Measurements from ENCODE around the gene FLT3LG.
A peak's percentile ranks its signal among the peaks of the same experiment; 100 is the strongest.

FLT3LG gene

GRCh38 chr19:49432141-49433073 lies 41.6 kb upstream of the FLT3LG start:
- H3K4me3 ChIP-seq (ENCODE audit: low read length) = peak overlapping the region; percentile 45; the same call in 1 of the 2 replicates

GRCh38 chr19:49433240-49433901 lies 40.6 kb upstream of the FLT3LG start:
- H3K4me3 ChIP-seq (ENCODE audit: low read length) = no peak overlapping the region
- H3K27ac ChIP-seq (ENCODE audit: low read length) = no peak overlapping the region
- no peak for DNase-seq (ENCODE audit: low read depth, low spot score)
- no peaks in the 10 kb centered on the region for H3K36me3 ChIP-seq (ENCODE audit: control insufficient read depth, insufficient read depth, low read length)
- H3K27me3 ChIP-seq (ENCODE audit: control insufficient read depth, insufficient read depth, low read length) = peaks cover 11% of the 10 kb centered on the region; the same call in 1 of the 2 replicates
- no CpG with 5 or more reads among the region's 31 CpGs for WGBS (ENCODE audit: insufficient coverage, insufficient read length)
- peaks cover 13% of the 10 kb centered on the region; the same call in 1 of the 2 replicates for H3K4me1 ChIP-seq (ENCODE audit: control insufficient read depth, insufficient read depth, low read length)
- H3K9me3 ChIP-seq (ENCODE audit: control insufficient read depth, insufficient read depth, low read length) = no peaks in the 10 kb centered on the region

More at GRCh38 chr19:49432141-49433073, 41.6 kb upstream of the FLT3LG start:
- WGBS (ENCODE audit: insufficient coverage, insufficient read length) = no CpG with 5 or more reads among the region's 63 CpGs
- H3K4me1 ChIP-seq (ENCODE audit: control insufficient read depth, insufficient read depth, low read length) = peaks cover 16% of the 10 kb centered on the region
- no peaks in the 10 kb centered on the region for H3K9me3 ChIP-seq (ENCODE audit: control insufficient read depth, insufficient read depth, low read length)
- no peaks in the 10 kb centered on the region for H3K36me3 ChIP-seq (ENCODE audit: control insufficient read depth, insufficient read depth, low read length)
- H3K27me3 ChIP-seq (ENCODE audit: control insufficient read depth, insufficient read depth, low read length) = peaks cover 5% of the 10 kb centered on the region; the same call in 1 of the 2 replicates
- no peak for DNase-seq (ENCODE audit: low read depth, low spot score)
- no peak overlapping the region for H3K27ac ChIP-seq (ENCODE audit: low read length)

GRCh38 chr19:49434907-49435583 lies 39.0 kb upstream of the FLT3LG start:
- H3K27ac ChIP-seq (ENCODE audit: low read length) = no peak overlapping the region
- DNase-seq (ENCODE audit: low read depth, low spot score) = no peak
- no CpG with 5 or more reads among the region's 18 CpGs for WGBS (ENCODE audit: insufficient coverage, insufficient read length)
- H3K4me1 ChIP-seq (ENCODE audit: control insufficient read depth, insufficient read depth, low read length) = peaks cover 13% of the 10 kb centered on the region; the same call in 1 of the 2 replicates
- no peak overlapping the region for H3K4me3 ChIP-seq (ENCODE audit: low read length)
- H3K27me3 ChIP-seq (ENCODE audit: control insufficient read depth, insufficient read depth, low read length) = peaks cover 19% of the 10 kb centered on the region; the same call in 1 of the 2 replicates
- no peaks in the 10 kb centered on the region for H3K36me3 ChIP-seq (ENCODE audit: control insufficient read depth, insufficient read depth, low read length)
- H3K9me3 ChIP-seq (ENCODE audit: control insufficient read depth, insufficient read depth, low read length) = no peaks in the 10 kb centered on the region

GRCh38 chr19:49435670-49436069 lies 38.3 kb upstream of the FLT3LG start:
- DNase-seq (ENCODE audit: low read depth, low spot score) = no peak
- no peak overlapping the region for H3K4me3 ChIP-seq (ENCODE audit: low read length)
- no peak overlapping the region for H3K27ac ChIP-seq (ENCODE audit: low read length)
- WGBS (ENCODE audit: insufficient coverage, insufficient read length) = no CpG with 5 or more reads among the region's 10 CpGs
- H3K9me3 ChIP-seq (ENCODE audit: control insufficient read depth, insufficient read depth, low read length) = no peaks in the 10 kb centered on the region
- H3K36me3 ChIP-seq (ENCODE audit: control insufficient read depth, insufficient read depth, low read length) = no peaks in the 10 kb centered on the region
- H3K27me3 ChIP-seq (ENCODE audit: control insufficient read depth, insufficient read depth, low read length) = peaks cover 25% of the 10 kb centered on the region; the same call in 1 of the 2 replicates
- H3K4me1 ChIP-seq (ENCODE audit: control insufficient read depth, insufficient read depth, low read length) = peaks cover 13% of the 10 kb centered on the region; the same call in 1 of the 2 replicates

- no CpG with 5 or more reads among the region's 42 CpGs for WGBS (ENCODE audit: insufficient coverage, insufficient read length)
- DNase-seq (ENCODE audit: low read depth, low spot score) = peak; percentile 76
- Histone ChIP-seq H3K27ac (ENCODE audit: low read length) (no peak overlapping the region), H3K4me3 (ENCODE audit: low read length) (peak overlapping the region; percentile 5; the same call in 1 of the 2 replicates), H3K9me3 (ENCODE audit: control insufficient read depth, insufficient read depth, low read length) (no peaks in the 10 kb centered on the region), H3K36me3 (ENCODE audit: control insufficient read depth, insufficient read depth, low read length) (no peaks in the 10 kb centered on the region), H3K4me1 (ENCODE audit: control insufficient read depth, insufficient read depth, low read length) (peaks cover 10% of the 10 kb centered on the region; the same call in 1 of the 2 replicates), H3K27me3 (ENCODE audit: control insufficient read depth, insufficient read depth, low read length) (peaks cover 25% of the 10 kb centered on the region; the same call in 1 of the 2 replicates)
Observed at GRCh38 chr19:49436381-49437017, 37.5 kb upstream of the FLT3LG start.

GRCh38 chr19:49437231-49437630 lies 36.8 kb upstream of the FLT3LG start:
- H3K4me1 ChIP-seq (ENCODE audit: control insufficient read depth, insufficient read depth, low read length) = peaks cover 8% of the 10 kb centered on the region; the same call in 1 of the 2 replicates
- DNase-seq (ENCODE audit: low read depth, low spot score) = no peak
- H3K36me3 ChIP-seq (ENCODE audit: control insufficient read depth, insufficient read depth, low read length) = no peaks in the 10 kb centered on the region
- peaks cover 25% of the 10 kb centered on the region; the same call in 1 of the 2 replicates for H3K27me3 ChIP-seq (ENCODE audit: control insufficient read depth, insufficient read depth, low read length)
- H3K27ac ChIP-seq (ENCODE audit: low read length) = no peak overlapping the region
- H3K9me3 ChIP-seq (ENCODE audit: control insufficient read depth, insufficient read depth, low read length) = no peaks in the 10 kb centered on the region
- WGBS (ENCODE audit: insufficient coverage, insufficient read length) = no CpG with 5 or more reads among the region's 8 CpGs
- H3K4me3 ChIP-seq (ENCODE audit: low read length) = no peak overlapping the region

GRCh38 chr19:49438261-49438660 lies 35.8 kb upstream of the FLT3LG start:
- H3K4me3 ChIP-seq (ENCODE audit: low read length) = no peak overlapping the region
- WGBS (ENCODE audit: insufficient coverage, insufficient read length) = no CpG with 5 or more reads among the region's 6 CpGs
- H3K27me3 ChIP-seq (ENCODE audit: control insufficient read depth, insufficient read depth, low read length) = peaks cover 24% of the 10 kb centered on the region; the same call in 1 of the 2 replicates

GRCh38 chr19:49439836-49440235 lies 34.2 kb upstream of the FLT3LG start:
- H3K9me3 ChIP-seq (ENCODE audit: control insufficient read depth, insufficient read depth, low read length) = no peaks in the 10 kb centered on the region

More at GRCh38 chr19:49438261-49438660, 35.8 kb upstream of the FLT3LG start:
- no peaks in the 10 kb centered on the region for H3K36me3 ChIP-seq (ENCODE audit: control insufficient read depth, insufficient read depth, low read length)
- peaks cover 8% of the 10 kb centered on the region; the same call in 1 of the 2 replicates for H3K4me1 ChIP-seq (ENCODE audit: control insufficient read depth, insufficient read depth, low read length)
- DNase-seq (ENCODE audit: low read depth, low spot score) = no peak
- no peaks in the 10 kb centered on the region for H3K9me3 ChIP-seq (ENCODE audit: control insufficient read depth, insufficient read depth, low read length)
- H3K27ac ChIP-seq (ENCODE audit: low read length) = no peak overlapping the region

GRCh38 chr19:49440439-49441209 lies 33.4 kb upstream of the FLT3LG start:
- Histone ChIP-seq H3K4me1 (ENCODE audit: control insufficient read depth, insufficient read depth, low read length) (peaks cover 6% of the 10 kb centered on the region; the same call in 1 of the 2 replicates), H3K4me3 (ENCODE audit: low read length) (peak overlapping the region; percentile 18; the same call in 1 of the 2 replicates), H3K27me3 (ENCODE audit: control insufficient read depth, insufficient read depth, low read length) (peaks cover 22% of the 10 kb centered on the region; the same call in 1 of the 2 replicates), H3K36me3 (ENCODE audit: control insufficient read depth, insufficient read depth, low read length) (no peaks in the 10 kb centered on the region), H3K9me3 (ENCODE audit: control insufficient read depth, insufficient read depth, low read length) (no peaks in the 10 kb centered on the region), H3K27ac (ENCODE audit: low read length) (no peak overlapping the region)
- WGBS (ENCODE audit: insufficient coverage, insufficient read length) = no CpG with 5 or more reads among the region's 19 CpGs
- DNase-seq (ENCODE audit: low read depth, low spot score) = no peak

More at GRCh38 chr19:49439836-49440235, 34.2 kb upstream of the FLT3LG start:
- H3K36me3 ChIP-seq (ENCODE audit: control insufficient read depth, insufficient read depth, low read length) = no peaks in the 10 kb centered on the region
- no peak overlapping the region for H3K27ac ChIP-seq (ENCODE audit: low read length)
- H3K4me3 ChIP-seq (ENCODE audit: low read length) = no peak overlapping the region
- no CpG with 5 or more reads among the region's 6 CpGs for WGBS (ENCODE audit: insufficient coverage, insufficient read length)
- DNase-seq (ENCODE audit: low read depth, low spot score) = no peak
- peaks cover 6% of the 10 kb centered on the region; the same call in 1 of the 2 replicates for H3K4me1 ChIP-seq (ENCODE audit: control insufficient read depth, insufficient read depth, low read length)
- H3K27me3 ChIP-seq (ENCODE audit: control insufficient read depth, insufficient read depth, low read length) = peaks cover 22% of the 10 kb centered on the region; the same call in 1 of the 2 replicates

All from iPS DF 6.9 (cell line).